Activated naive CD4-positive, alpha-beta T cell treated with anti-CD3 and anti-CD28 coated beads for 36 hours (primary cell): ENCODE data around the gene BANK1. TPM values are rescaled to one million over a fixed set of nuclear protein-coding genes. Genes with fewer than 3 reads are reported as not detected.

ENCODE experiments used
- CTCF ChIA-PET: fragments of 350-600 bp; sonication (Branson Sonifier 250); formaldehyde crosslinking; loops from one replicate; lab custom pipeline; 2021; ENCODE audit warnings: antibody characterized with exemption; lab: Charles Lee
- DNase-seq: peaks from one replicate; pipeline ENCODE4 v3.0.0-alpha.2; 2020
- H3K27ac Mint-ChIP-seq: one replicate; pipeline ENCODE4 v1.8.0; 2021; ENCODE audit warnings: mild to moderate bottlenecking, mixed read lengths
- H3K27me3 Mint-ChIP-seq: one replicate; pipeline ENCODE4 v1.8.0; 2021; ENCODE audit warnings: low read depth, mixed read lengths
- H3K36me3 Mint-ChIP-seq: one replicate; pipeline ENCODE4 v1.8.0; 2021; ENCODE audit warnings: low read depth, mixed read lengths
- H3K4me1 Mint-ChIP-seq: one replicate; pipeline ENCODE4 v1.8.0; 2021; ENCODE audit warnings: low read depth, mixed read lengths
- H3K4me3 Mint-ChIP-seq: one replicate; pipeline ENCODE4 v1.8.0; 2021; ENCODE audit warnings: mild to moderate bottlenecking, moderate library complexity, mixed read lengths
- H3K9me3 Mint-ChIP-seq: one replicate; pipeline ENCODE4 v1.8.0; 2021; ENCODE audit warnings: mixed read lengths
- intact Hi-C: fragments of 100-400 bp; cut with micrococcal nuclease; formaldehyde crosslinking; loops from one replicate; pipeline ENCODE4 v1.15.1; 2023
- total RNA-seq, 2 experiments: library from RNA; stranded (reverse); gene quantifications; one replicate each; pipeline ENCODE4 v1.2.3, GENCODE V29; 2021

BANK1 gene
- under 1 TPM; 0.07 to 0.17 TPM for total RNA-seq

DNA sequence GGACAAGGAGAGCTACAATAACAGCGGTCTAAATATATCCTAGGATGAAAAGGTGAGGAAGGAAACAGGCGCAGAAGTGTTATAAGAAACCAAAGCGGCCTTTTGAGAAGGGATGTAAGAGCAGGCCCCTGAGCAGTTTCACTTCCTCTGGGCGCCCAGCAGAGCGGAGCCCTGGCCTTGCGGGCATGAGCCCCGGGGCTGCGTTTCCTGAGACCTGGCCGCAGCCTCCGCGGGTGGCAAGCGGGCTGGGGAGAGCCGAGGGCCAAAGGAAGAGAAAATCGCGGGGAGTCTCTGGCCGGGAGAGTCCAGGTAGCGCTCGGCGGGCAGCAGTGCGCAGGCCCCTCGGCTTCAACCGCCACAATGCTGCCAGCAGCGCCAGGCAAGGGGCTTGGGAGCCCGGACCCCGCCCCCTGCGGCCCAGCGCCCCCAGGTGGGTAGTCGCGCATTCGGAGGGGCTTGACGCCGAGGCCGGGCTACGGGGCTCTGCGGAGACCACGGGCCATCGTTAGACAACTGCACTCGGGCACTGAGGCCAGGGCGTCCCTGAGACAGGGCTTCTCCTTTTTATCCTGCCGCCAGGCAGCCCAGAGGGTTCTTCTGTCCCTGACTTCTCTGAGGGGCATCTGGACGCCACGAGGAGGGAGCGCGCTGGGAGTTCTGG, at the start of gene BANK1:
BANK1 (plus strand) TSS at position 210 of the 661 bp plus-strand sequence; CDS start at position 361, 151 bp downstream.
- CTCF ChIA-PET, result no interaction called here
- peak; percentile 14 for DNase-seq
- H3K36me3 Mint-ChIP-seq, result no peaks in the 10 kb centered on the region
- no peaks in the 10 kb centered on the region for H3K9me3 Mint-ChIP-seq
- peaks cover 9% of the 10 kb centered on the region for H3K4me1 Mint-ChIP-seq
- H3K27me3 Mint-ChIP-seq, result peaks cover 35% of the 10 kb centered on the region
- H3K27ac Mint-ChIP-seq, result no peak within 1 kb of the TSS
- peak within 1 kb of the TSS; percentile 57 for H3K4me3 Mint-ChIP-seq
- intact Hi-C loops, result no loop called here

- CTCF ChIA-PET, result no interaction called here
- no peak overlapping the region for H3K4me3 Mint-ChIP-seq
- no peaks in the 10 kb centered on the region for H3K4me1 Mint-ChIP-seq
- no peak for DNase-seq
- no peaks in the 10 kb centered on the region for H3K27me3 Mint-ChIP-seq
- no peak overlapping the region for H3K27ac Mint-ChIP-seq
- peaks cover 2% of the 10 kb centered on the region for H3K9me3 Mint-ChIP-seq
- no peaks in the 10 kb centered on the region for H3K36me3 Mint-ChIP-seq
- intact Hi-C loops, result no loop called here
These were observed 36.8 kb upstream of the BANK1 start for GRCh38 chr4:101753721-101754120.

- no peak overlapping the region for H3K4me3 Mint-ChIP-seq
- no peaks in the 10 kb centered on the region for H3K36me3 Mint-ChIP-seq
- intact Hi-C loops, result no loop called here
- H3K27ac Mint-ChIP-seq, result no peak overlapping the region
- CTCF ChIA-PET, result no interaction called here
- no peaks in the 10 kb centered on the region for H3K4me1 Mint-ChIP-seq
- no peak for DNase-seq
- H3K9me3 Mint-ChIP-seq, result peaks cover 2% of the 10 kb centered on the region
- H3K27me3 Mint-ChIP-seq, result no peaks in the 10 kb centered on the region
These were observed 34.3 kb upstream of the BANK1 start for GRCh38 chr4:101756181-101756580.

DNA sequence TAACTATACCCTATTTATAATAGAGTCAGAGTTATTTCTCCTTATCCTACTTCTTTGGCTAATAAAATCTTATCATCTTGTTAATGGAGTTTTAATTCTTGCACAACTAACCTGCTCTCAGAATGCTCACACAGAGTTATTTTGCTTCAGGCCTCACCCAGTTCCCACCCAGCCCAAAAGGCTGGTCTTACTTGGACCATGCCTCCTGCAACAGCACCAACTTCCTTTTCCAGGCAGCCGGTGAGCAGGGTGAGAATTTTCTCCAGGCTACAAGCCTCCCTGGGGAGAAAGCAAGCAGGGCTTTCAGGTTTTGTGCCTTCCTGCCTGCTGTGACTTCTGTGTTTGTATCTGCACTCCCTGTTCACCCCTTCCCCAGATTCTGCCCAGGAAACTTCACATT, 29.1 kb upstream of the BANK1 start:
- H3K9me3 Mint-ChIP-seq, result no peaks in the 10 kb centered on the region
- CTCF ChIA-PET, result no interaction called here
- H3K27me3 Mint-ChIP-seq, result no peaks in the 10 kb centered on the region
- no peak overlapping the region for H3K4me3 Mint-ChIP-seq
- DNase-seq, result no peak
- no peaks in the 10 kb centered on the region for H3K36me3 Mint-ChIP-seq
- no peak overlapping the region for H3K27ac Mint-ChIP-seq
- intact Hi-C loops, result no loop called here
- no peaks in the 10 kb centered on the region for H3K4me1 Mint-ChIP-seq

- intact Hi-C loops, result no loop called here
- CTCF ChIA-PET, result no interaction called here
- Mint-ChIP-seq H3K9me3 (no peaks in the 10 kb centered on the region), H3K4me1 (no peaks in the 10 kb centered on the region), H3K36me3 (no peaks in the 10 kb centered on the region), H3K27ac (no peak overlapping the region), H3K27me3 (no peaks in the 10 kb centered on the region), H3K4me3 (no peak overlapping the region)
- no peak for DNase-seq
These were observed 28.5 kb upstream of the BANK1 start for GRCh38 chr4:101762025-101762424.

GRCh38 chr4:101762534-101762933, 28.0 kb upstream of the BANK1 start:
- H3K4me1 Mint-ChIP-seq, result no peaks in the 10 kb centered on the region
- H3K27me3 Mint-ChIP-seq, result no peaks in the 10 kb centered on the region
- no peak for DNase-seq
- H3K4me3 Mint-ChIP-seq, result no peak overlapping the region
- no peaks in the 10 kb centered on the region for H3K9me3 Mint-ChIP-seq
- H3K36me3 Mint-ChIP-seq, result no peaks in the 10 kb centered on the region
- CTCF ChIA-PET, result no interaction called here
- intact Hi-C loops, result no loop called here
- no peak overlapping the region for H3K27ac Mint-ChIP-seq

GRCh38 chr4:101763576-101763975, 27.0 kb upstream of the BANK1 start:
- Mint-ChIP-seq H3K4me1 (no peaks in the 10 kb centered on the region), H3K36me3 (no peaks in the 10 kb centered on the region), H3K27ac (no peak overlapping the region), H3K4me3 (no peak overlapping the region), H3K9me3 (no peaks in the 10 kb centered on the region), H3K27me3 (no peaks in the 10 kb centered on the region)
- CTCF ChIA-PET, result no interaction called here
- intact Hi-C loops, result no loop called here
- DNase-seq, result no peak

DNA sequence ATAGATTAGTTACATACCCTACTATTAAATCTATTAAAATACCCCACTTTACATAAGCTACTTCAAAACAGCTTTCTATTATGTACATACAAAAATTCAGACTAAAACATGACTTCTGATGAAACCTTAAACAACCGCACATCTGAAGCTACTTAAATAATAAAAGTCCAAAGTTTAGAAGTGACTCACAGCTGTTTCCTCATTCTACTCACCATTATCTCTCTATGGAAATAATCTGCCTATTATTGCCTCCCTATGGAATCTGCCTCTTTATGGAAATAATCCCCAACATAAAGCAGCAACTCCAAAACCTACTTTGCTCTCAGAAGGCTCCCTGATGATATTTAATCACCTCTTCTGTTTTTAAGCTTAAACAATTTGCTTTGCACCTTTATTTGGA, 15.7 kb upstream of the BANK1 start:
- CTCF ChIA-PET, result no interaction called here
- peaks cover 8% of the 10 kb centered on the region for H3K27me3 Mint-ChIP-seq
- peaks cover 6% of the 10 kb centered on the region for H3K9me3 Mint-ChIP-seq
- no peaks in the 10 kb centered on the region for H3K36me3 Mint-ChIP-seq
- H3K27ac Mint-ChIP-seq, result no peak overlapping the region
- H3K4me3 Mint-ChIP-seq, result no peak overlapping the region
- intact Hi-C loops, result no loop called here
- H3K4me1 Mint-ChIP-seq, result no peaks in the 10 kb centered on the region
- DNase-seq, result no peak

GRCh38 chr4:101777431-101777830, 13.1 kb upstream of the BANK1 start:
- Mint-ChIP-seq H3K27me3 (peaks cover 8% of the 10 kb centered on the region), H3K27ac (no peak overlapping the region)

GRCh38 chr4:101780284-101780683, 10.2 kb upstream of the BANK1 start:
- H3K36me3 Mint-ChIP-seq, result no peaks in the 10 kb centered on the region
- H3K27me3 Mint-ChIP-seq, result peaks cover 5% of the 10 kb centered on the region
- H3K9me3 Mint-ChIP-seq, result no peaks in the 10 kb centered on the region
- H3K27ac Mint-ChIP-seq, result no peak overlapping the region
- no peak for DNase-seq
- CTCF ChIA-PET, result no interaction called here
- H3K4me1 Mint-ChIP-seq, result peaks cover 1% of the 10 kb centered on the region
- intact Hi-C loops, result no loop called here
- no peak overlapping the region for H3K4me3 Mint-ChIP-seq

More at GRCh38 chr4:101777431-101777830, 13.1 kb upstream of the BANK1 start:
- no peak overlapping the region for H3K4me3 Mint-ChIP-seq
- intact Hi-C loops, result no loop called here
- H3K4me1 Mint-ChIP-seq, result no peaks in the 10 kb centered on the region
- CTCF ChIA-PET, result interaction anchor here (0.5 kb wide), 1 partner anchor 1507 kb away, joined by 3 read pairs; no protein-coding TSS in a partner anchor
- no peaks in the 10 kb centered on the region for H3K36me3 Mint-ChIP-seq
- DNase-seq, result no peak
- H3K9me3 Mint-ChIP-seq, result no peaks in the 10 kb centered on the region

GRCh38 chr4:101782546-101782945, 8.0 kb upstream of the BANK1 start:
- H3K4me3 Mint-ChIP-seq, result no peak overlapping the region
- DNase-seq, result no peak
- CTCF ChIA-PET, result no interaction called here
- H3K9me3 Mint-ChIP-seq, result no peaks in the 10 kb centered on the region
- H3K27me3 Mint-ChIP-seq, result peaks cover 7% of the 10 kb centered on the region
- peaks cover 4% of the 10 kb centered on the region for H3K4me1 Mint-ChIP-seq
- no peaks in the 10 kb centered on the region for H3K36me3 Mint-ChIP-seq
- intact Hi-C loops, result no loop called here
- H3K27ac Mint-ChIP-seq, result no peak overlapping the region

GRCh38 chr4:101784957-101785356, 5.6 kb upstream of the BANK1 start:
- peaks cover 4% of the 10 kb centered on the region for H3K4me1 Mint-ChIP-seq
- CTCF ChIA-PET, result no interaction called here
- peaks cover 8% of the 10 kb centered on the region for H3K27me3 Mint-ChIP-seq
- intact Hi-C loops, result no loop called here
- no peaks in the 10 kb centered on the region for H3K36me3 Mint-ChIP-seq
- no peak for DNase-seq
- no peaks in the 10 kb centered on the region for H3K9me3 Mint-ChIP-seq
- no peak overlapping the region for H3K27ac Mint-ChIP-seq
- no peak overlapping the region for H3K4me3 Mint-ChIP-seq

DNA sequence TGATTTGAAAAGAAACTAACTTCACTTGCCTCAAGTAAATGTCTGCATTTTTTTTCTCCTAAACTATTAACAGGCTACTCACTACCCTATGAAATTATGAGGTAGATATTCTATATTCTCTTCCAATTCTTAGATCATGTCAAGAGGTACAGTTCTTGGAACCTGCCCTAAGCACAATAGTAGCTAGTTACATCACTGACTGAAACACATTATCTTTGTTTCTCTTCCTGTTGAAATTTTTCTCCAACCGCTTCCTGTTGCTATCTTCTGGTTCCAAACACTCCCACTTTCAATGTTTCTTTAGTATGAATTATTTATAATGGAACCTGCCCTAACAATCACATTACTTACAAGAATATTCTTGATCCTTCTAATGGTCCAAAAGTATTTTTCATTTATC, 5.0 kb upstream of the BANK1 start:
- intact Hi-C loops, result no loop called here
- CTCF ChIA-PET, result no interaction called here
- no peak overlapping the region for H3K4me3 Mint-ChIP-seq
- peaks cover 7% of the 10 kb centered on the region for H3K4me1 Mint-ChIP-seq
- no peak overlapping the region for H3K27ac Mint-ChIP-seq
- no peaks in the 10 kb centered on the region for H3K9me3 Mint-ChIP-seq
- H3K36me3 Mint-ChIP-seq, result no peaks in the 10 kb centered on the region
- no peak for DNase-seq
- peaks cover 11% of the 10 kb centered on the region for H3K27me3 Mint-ChIP-seq
